B cell (primary cell): Measurements from ENCODE around the gene OSBPL5. TPM values are rescaled to one million over a fixed set of nuclear protein-coding genes. Genes with fewer than 3 reads are reported as not detected.

Source experiments
- ATAC-seq: fragments of 200-7000 bp; cut with Tn5 transposase; one replicate; pipeline ENCODE4 v1.10.0; 2021; ENCODE audit warnings: low read depth, mild to moderate bottlenecking, moderate number of reproducible peaks, moderate library complexity
- CTCF ChIA-PET: fragments of 350-600 bp; sonication (Branson Sonifier 250); formaldehyde crosslinking; loops from one replicate; lab custom pipeline; 2021; ENCODE audit warnings: antibody characterized with exemption, inconsistent platforms; lab: Charles Lee
- POLR2A ChIA-PET: fragments of 350-600 bp; sonication (Branson Sonifier 250); formaldehyde crosslinking; loops from one replicate; lab custom pipeline; 2021; ENCODE audit warnings: antibody characterized with exemption; lab: Charles Lee
- DNase-seq: peaks from one replicate; pipeline ENCODE4 v3.0.0; 2013
- H2AFZ ChIP-seq: 2 replicates; pipeline ENCODE4 v1.6.1; 2012; ENCODE audit warnings: mild to moderate bottlenecking, low read depth, low read length; ENCODE audit not compliant: insufficient read depth, poor library complexity, severe bottlenecking
- H3K27ac ChIP-seq, 2 donors: 1 replicate in 1 of 2; 2 replicates in 1 of 2; pipeline ENCODE4 v1.5.1; 2012 to 2013; ENCODE audit warnings: low read length in 2 of 2, mild to moderate bottlenecking in 2 of 2, moderate library complexity in 1 of 2
- H3K27me3 ChIP-seq, 4 experiments: fragments of 200-600 bp in 1 of 4; sonication (generic) in 1 of 4; replicated peaks in 1 of 4; 1 replicate in 2 of 4; 2 replicates in 2 of 4; pipeline versions ENCODE4 v1.6.1 to v1.7.0; 2013 to 2016; ENCODE audit warnings: low read length in 3 of 4, mild to moderate bottlenecking in 2 of 4, mixed read lengths in 1 of 4, moderate library complexity in 1 of 4; ENCODE audit not compliant: insufficient read depth in 4 of 4, control insufficient read depth in 3 of 4; ENCODE audit errors: control extremely low read depth in 1 of 4
- H3K36me3 ChIP-seq, 2 experiments: replicated peaks in 1 of 2; 1 replicate in 1 of 2; 2 replicates in 1 of 2; pipeline versions ENCODE4 v1.6.1 to v1.7.1; 2013; ENCODE audit warnings: low read length in 1 of 2; ENCODE audit not compliant: insufficient read depth in 2 of 2, control insufficient read depth in 1 of 2; ENCODE audit errors: control extremely low read depth in 1 of 2, extremely low read depth in 1 of 2
- H3K4me1 ChIP-seq, 2 donors: fragments of 200-600 bp in 1 of 2; sonication (generic) in 1 of 2; 1 replicate in 1 of 2; 2 replicates in 1 of 2; pipeline versions ENCODE4 v1.5.1 to v1.6.1; 2013 to 2017; ENCODE audit warnings: low read length in 2 of 2; ENCODE audit not compliant: control insufficient read depth in 2 of 2, insufficient read depth in 2 of 2
- H3K4me2 ChIP-seq: replicated peaks from 2 replicates; pipeline ENCODE3; 2012; ENCODE audit warnings: mild to moderate bottlenecking, low read depth, low read length; ENCODE audit not compliant: poor library complexity, severe bottlenecking
- H3K4me3 ChIP-seq, 5 experiments: fragments of 200-600 bp in 1 of 5; sonication (generic) in 1 of 5; 1 replicate in 3 of 5; 2 replicates in 2 of 5; pipeline versions ENCODE4 v1.5.1 to v1.7.0; 2011 to 2016; ENCODE audit warnings: low read length in 4 of 5, mild to moderate bottlenecking in 4 of 5, low read depth in 2 of 5, control low read depth in 1 of 5, moderate library complexity in 1 of 5; ENCODE audit not compliant: insufficient read depth in 1 of 5; ENCODE audit errors: control extremely low read depth in 1 of 5, extremely low read depth in 1 of 5
- H3K79me2 ChIP-seq: fragments of 200-600 bp; sonication (generic); one replicate; pipeline ENCODE4 v1.6.0; 2016; ENCODE audit warnings: low read length; ENCODE audit not compliant: control insufficient read depth, insufficient read depth
- H3K9ac ChIP-seq: fragments of 200-600 bp; sonication (generic); 2 replicates; pipeline ENCODE4 v1.6.1; 2017; ENCODE audit warnings: mild to moderate bottlenecking, low read length, moderate library complexity
- H3K9me3 ChIP-seq, 3 donors: one replicate each; pipeline versions ENCODE4 v1.6.1 to v1.7.1; 2013; ENCODE audit warnings: low read length in 2 of 3; ENCODE audit not compliant: control insufficient read depth in 2 of 3, insufficient read depth in 1 of 3; ENCODE audit errors: control extremely low read depth in 1 of 3
- H4K20me1 ChIP-seq: 2 replicates; pipeline ENCODE4 v1.6.0; 2012; ENCODE audit warnings: mild to moderate bottlenecking, low read length; ENCODE audit not compliant: insufficient read depth, control insufficient read depth, poor library complexity, severe bottlenecking
- H3K27ac Mint-ChIP-seq: one replicate; pipeline ENCODE4 v1.8.0; 2021; ENCODE audit warnings: mixed read lengths
- H3K27me3 Mint-ChIP-seq: one replicate; pipeline ENCODE4 v1.8.0; 2021; ENCODE audit warnings: mixed read lengths
- H3K4me1 Mint-ChIP-seq: one replicate; pipeline ENCODE4 v1.8.0; 2021; ENCODE audit warnings: mixed read lengths
- H3K4me3 Mint-ChIP-seq: one replicate; pipeline ENCODE4 v1.8.0; 2021; ENCODE audit warnings: mixed read lengths
- H3K9me3 Mint-ChIP-seq: one replicate; pipeline ENCODE4 v1.8.0; 2022; ENCODE audit warnings: mixed read lengths; ENCODE audit not compliant: insufficient read depth
- EZH2 ChIP-seq: IDR thresholded peaks from 2 replicates; pipeline ENCODE4 v1.6.1; 2012; ENCODE audit warnings: borderline replicate concordance, low read depth, mild to moderate bottlenecking, moderate library complexity, low read length; ENCODE audit not compliant: insufficient read depth, poor library complexity, severe bottlenecking
- WGBS: methylation state at CpG from one replicate; pipeline ENCODE4 v1.1.5; 2013; ENCODE audit warnings: missing lambda C conversion rate; ENCODE audit not compliant: insufficient coverage; 5-methylcytosine and 5-hydroxymethylcytosine counted together
- intact Hi-C: fragments of 100-400 bp; cut with micrococcal nuclease; formaldehyde crosslinking; loops from one replicate; pipeline ENCODE4 v1.10.0; 2022
- polyA plus RNA-seq: library from polyadenylated mRNA; depleted of rRNA; stranded (reverse); fragments of >200 nt; gene quantifications from 2 replicates; pipeline ENCODE4 v1.2.3, GENCODE V29; 2012
- total RNA-seq, 2 donors: library from RNA; stranded (reverse); fragments of 120-200 nt in 1 of 2; gene quantifications; 1 replicate in 1 of 2; 2 replicates in 1 of 2; pipeline versions ENCODE4 v1.2.3 to v1.2.4, GENCODE V29; 2013 to 2022
- TF ChIP-seq, protein P1 (sequence below): fragments of 200-600 bp; IDR thresholded peaks from one replicate; pipeline ENCODE4 v1.8.0; 2022; ENCODE audit warnings: antibody characterized with exemption, mild to moderate bottlenecking

The OSBPL5 gene
- total and polyA plus RNA-seq, 2 donors (not counting 1 experiment from before 2014, with no cell fraction given) = 0.15 to 1.2 TPM

DNA sequence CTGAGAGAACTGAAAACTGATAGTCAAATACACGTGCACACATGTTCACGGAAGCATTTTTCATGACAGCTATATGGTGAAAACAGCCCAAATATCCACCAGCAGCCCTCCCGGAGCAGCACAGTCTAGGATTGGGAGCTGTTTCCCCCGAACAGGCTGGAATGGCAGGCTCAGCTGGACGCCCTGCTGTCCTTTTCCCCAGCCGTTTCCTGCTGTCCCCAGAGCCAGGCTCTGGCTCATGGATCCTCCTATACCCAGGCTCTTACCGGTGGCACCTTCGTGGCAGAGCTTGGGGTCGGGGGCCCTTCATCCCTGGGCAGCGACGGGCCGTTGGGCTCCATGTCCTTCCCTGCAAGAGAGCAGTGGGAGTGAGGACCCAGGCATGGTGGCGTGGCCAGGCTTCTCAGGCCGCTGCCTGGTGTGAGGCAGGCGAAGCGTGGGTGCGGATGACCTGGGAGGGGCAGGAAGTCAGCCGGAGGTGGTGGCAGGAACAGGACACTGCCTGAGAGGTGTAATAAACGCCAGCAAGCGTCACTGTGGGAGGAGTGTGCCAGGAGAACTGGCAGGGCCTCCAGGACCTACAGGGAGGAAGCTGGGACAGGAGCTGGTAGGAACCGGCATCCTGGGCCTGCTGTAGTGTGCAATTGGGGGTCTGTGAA is 38.8 kb downstream of the OSBPL5 start:
- Mint-ChIP-seq H3K27ac (no peak overlapping the region), H3K4me1 (no peaks in the 10 kb centered on the region), H3K27me3 (no peaks in the 10 kb centered on the region), H3K9me3 (no peaks in the 10 kb centered on the region), H3K4me3 (no peak overlapping the region)
- no peaks in the 10 kb centered on the region for H3K27me3 ChIP-seq
- H3K36me3 ChIP-seq = no peaks in the 10 kb centered on the region
- ChIA-PET CTCF (no interaction called here), POLR2A (no interaction called here)
- H3K4me2 ChIP-seq = no peak overlapping the region
- TF ChIP-seq, protein P1, sequence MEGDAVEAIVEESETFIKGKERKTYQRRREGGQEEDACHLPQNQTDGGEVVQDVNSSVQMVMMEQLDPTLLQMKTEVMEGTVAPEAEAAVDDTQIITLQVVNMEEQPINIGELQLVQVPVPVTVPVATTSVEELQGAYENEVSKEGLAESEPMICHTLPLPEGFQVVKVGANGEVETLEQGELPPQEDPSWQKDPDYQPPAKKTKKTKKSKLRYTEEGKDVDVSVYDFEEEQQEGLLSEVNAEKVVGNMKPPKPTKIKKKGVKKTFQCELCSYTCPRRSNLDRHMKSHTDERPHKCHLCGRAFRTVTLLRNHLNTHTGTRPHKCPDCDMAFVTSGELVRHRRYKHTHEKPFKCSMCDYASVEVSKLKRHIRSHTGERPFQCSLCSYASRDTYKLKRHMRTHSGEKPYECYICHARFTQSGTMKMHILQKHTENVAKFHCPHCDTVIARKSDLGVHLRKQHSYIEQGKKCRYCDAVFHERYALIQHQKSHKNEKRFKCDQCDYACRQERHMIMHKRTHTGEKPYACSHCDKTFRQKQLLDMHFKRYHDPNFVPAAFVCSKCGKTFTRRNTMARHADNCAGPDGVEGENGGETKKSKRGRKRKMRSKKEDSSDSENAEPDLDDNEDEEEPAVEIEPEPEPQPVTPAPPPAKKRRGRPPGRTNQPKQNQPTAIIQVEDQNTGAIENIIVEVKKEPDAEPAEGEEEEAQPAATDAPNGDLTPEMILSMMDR = no peak
- TF ChIP-seq EZH2 = no peak
- H4K20me1 ChIP-seq = no peaks in the 10 kb centered on the region
- intact Hi-C loops = no loop called here
- DNase-seq = no peak
- no peaks in the 10 kb centered on the region for H3K4me1 ChIP-seq
- H3K27ac ChIP-seq = no peak overlapping the region
- H3K9ac ChIP-seq = no peak overlapping the region
- H3K9me3 ChIP-seq = no peaks in the 10 kb centered on the region
- H3K79me2 ChIP-seq = no peaks in the 10 kb centered on the region
- WGBS = 91% methylated on average over 21 of the region's 21 CpGs
- H2AFZ ChIP-seq = no peak overlapping the region
- no peak overlapping the region for H3K4me3 ChIP-seq
- ATAC-seq = no peak

DNA sequence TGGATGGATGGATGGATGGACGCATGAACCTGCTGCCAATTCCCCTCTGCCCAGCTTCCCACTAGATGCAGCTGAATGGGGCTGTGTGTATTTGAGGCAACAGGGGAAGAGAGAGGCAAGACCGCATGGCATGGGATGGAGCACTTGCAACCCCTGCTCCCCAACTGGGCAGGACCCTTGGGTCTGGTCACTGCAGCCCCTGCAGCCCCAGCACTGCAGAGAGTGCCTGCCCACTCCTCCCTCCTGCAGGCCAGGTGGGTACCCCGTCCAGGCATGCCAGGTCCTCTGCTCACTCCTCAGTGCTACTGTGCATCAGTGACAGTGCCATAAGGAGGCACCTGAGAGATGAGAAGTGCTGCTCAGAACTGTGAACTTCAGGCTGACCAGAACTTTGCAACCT is 40.3 kb downstream of the OSBPL5 start:
- DNase-seq (no peak), ATAC-seq (no peak)
- no peaks in the 10 kb centered on the region for H3K9me3 Mint-ChIP-seq
- Histone ChIP-seq H4K20me1 (no peaks in the 10 kb centered on the region), H3K4me2 (no peak overlapping the region), H3K4me1 (no peaks in the 10 kb centered on the region), H3K36me3 (no peaks in the 10 kb centered on the region), H3K9me3 (no peaks in the 10 kb centered on the region), H3K4me3 (no peak overlapping the region), H3K27ac (no peak overlapping the region), H3K27me3 (no peaks in the 10 kb centered on the region), H3K9ac (no peak overlapping the region), H2AFZ (no peak overlapping the region), H3K79me2 (no peaks in the 10 kb centered on the region)
- ChIA-PET POLR2A (no interaction called here), CTCF (no interaction called here)
- H3K27me3 Mint-ChIP-seq = no peaks in the 10 kb centered on the region
- no peak overlapping the region for H3K27ac Mint-ChIP-seq
- intact Hi-C loops = no loop called here
- no peak overlapping the region for H3K4me3 Mint-ChIP-seq
- no peaks in the 10 kb centered on the region for H3K4me1 Mint-ChIP-seq
- 85% methylated on average over 2 of the region's 3 CpGs for WGBS
- TF ChIP-seq, protein P1 = no peak
- TF ChIP-seq EZH2 = no peak
